Smooth muscle cell of trachea (primary cell): Measurements from ENCODE around the gene SCEL. TPM values are rescaled to one million over a fixed set of nuclear protein-coding genes. Genes with fewer than 3 reads are reported as not detected.

Source experiments
- total RNA-seq: library from RNA; depleted of rRNA; stranded (reverse); fragments of >200 nt; gene quantifications from 2 replicates; pipeline ENCODE4 v1.2.1, GENCODE V29; 2014

The SCEL gene, protein sequence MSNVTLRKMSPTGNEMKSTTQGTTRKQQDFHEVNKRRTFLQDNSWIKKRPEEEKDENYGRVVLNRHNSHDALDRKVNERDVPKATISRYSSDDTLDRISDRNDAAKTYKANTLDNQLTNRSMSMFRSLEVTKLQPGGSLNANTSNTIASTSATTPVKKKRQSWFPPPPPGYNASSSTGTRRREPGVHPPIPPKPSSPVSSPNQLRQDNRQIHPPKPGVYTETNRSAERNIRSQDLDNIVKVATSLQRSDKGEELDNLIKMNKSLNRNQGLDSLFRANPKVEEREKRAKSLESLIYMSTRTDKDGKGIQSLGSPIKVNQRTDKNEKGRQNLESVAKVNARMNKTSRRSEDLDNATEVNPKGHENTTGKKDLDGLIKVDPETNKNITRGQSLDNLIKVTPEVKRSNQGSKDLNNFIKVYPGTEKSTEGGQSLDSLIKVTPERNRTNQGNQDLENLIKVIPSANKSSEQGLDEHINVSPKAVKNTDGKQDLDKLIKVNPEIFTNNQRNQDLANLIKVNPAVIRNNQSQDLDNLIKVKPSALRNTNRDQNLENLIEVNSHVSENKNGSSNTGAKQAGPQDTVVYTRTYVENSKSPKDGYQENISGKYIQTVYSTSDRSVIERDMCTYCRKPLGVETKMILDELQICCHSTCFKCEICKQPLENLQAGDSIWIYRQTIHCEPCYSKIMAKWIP
- total RNA-seq, result not detected in 2 replicates

DNA sequence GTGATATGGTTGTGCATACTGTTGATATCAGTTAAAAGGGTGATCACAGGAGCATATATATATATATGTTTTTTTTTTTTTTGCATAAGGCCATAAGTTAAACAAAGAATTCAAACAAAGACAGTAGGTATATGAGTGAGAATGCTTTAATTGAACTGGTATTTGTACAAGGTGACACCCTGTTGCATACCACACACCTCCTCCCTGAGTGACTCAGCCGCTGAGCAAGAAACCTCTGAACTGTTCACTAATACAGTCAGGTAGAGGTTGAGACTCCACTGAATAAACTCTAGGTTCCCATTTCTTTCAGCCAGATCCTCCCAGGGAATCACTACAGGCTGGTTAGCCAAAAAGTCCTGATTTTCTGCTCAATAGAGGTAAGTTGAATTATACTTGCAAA is at the start of gene SCEL:
SCEL (plus strand) TSS at position 259 of the 400 bp plus-strand sequence. CDS start 20,170 bp downstream, outside the sequence.

Other genes starting within 250 kb of the SCEL start
- 80.7 and 106 TPM in 2 replicates for gene MYCBP2, start 208.6 kb upstream of the SCEL start, total RNA-seq
- 0.15 and 0.17 TPM in 2 replicates for gene SLAIN1, start 162.0 kb downstream of the SCEL start, total RNA-seq